Hematopoietic multipotent progenitor cell (in vitro differentiated cells): ENCODE data around the gene AMIGO1. TPM values are rescaled to one million over a fixed set of nuclear protein-coding genes. Genes with fewer than 3 reads are reported as not detected.
A peak's percentile ranks its signal among the peaks of the same experiment; 100 is the strongest.

Experiments used
- DNase-seq, 3 donors: peaks; one replicate each; pipeline ENCODE4 v3.0.0-alpha.2; 2011 to 2015; ENCODE audit warnings: low read depth in 2 of 3, low spot score in 2 of 3
- total RNA-seq: library from RNA; depleted of rRNA; stranded (reverse); fragments of >200 nt; gene quantifications from one replicate; pipeline ENCODE4 v1.2.3, GENCODE V29; 2012

The AMIGO1 gene
- total RNA-seq, 1 donor: 1.1 TPM

DNA sequence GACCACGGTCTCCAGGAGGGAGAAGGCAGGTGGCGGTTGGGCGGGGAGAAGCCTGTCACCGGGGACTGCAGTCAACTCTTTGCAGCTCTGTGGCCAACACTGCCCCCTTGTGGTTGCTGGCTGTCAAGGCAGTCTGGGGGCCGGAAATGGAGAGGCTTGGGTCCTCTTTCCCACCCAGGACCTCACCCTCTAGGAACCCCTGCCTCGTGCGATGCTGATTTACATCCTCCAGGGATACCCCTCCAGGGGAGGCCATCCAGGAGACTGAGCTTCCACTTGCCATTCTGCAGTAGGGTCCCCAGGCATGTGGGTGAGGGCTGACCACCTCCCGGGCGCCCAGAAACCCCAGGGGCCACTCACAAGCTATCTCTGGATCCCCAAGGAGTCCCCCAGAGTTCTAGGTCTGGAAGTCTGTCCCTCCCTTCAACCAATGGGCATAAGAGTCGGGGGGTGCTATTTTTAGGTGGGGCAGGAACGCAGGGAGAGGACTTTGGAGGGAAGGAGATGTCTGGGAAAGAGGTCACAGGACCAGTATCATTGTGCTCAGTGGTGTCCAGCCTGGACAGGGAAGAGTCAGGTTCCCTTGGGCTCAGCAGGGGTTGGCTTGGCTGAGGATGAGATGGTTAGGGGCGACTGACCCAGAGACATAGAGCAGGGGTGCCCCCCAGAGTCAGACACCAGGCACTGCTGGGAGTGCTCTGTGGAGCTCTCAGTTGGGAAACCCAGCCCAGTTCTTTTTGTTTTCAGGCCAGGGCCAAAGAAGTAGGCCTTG lies 23.0 kb upstream of the AMIGO1 start:
- DNase-seq: peak; percentile 71 to 88 (median 82)

DNA sequence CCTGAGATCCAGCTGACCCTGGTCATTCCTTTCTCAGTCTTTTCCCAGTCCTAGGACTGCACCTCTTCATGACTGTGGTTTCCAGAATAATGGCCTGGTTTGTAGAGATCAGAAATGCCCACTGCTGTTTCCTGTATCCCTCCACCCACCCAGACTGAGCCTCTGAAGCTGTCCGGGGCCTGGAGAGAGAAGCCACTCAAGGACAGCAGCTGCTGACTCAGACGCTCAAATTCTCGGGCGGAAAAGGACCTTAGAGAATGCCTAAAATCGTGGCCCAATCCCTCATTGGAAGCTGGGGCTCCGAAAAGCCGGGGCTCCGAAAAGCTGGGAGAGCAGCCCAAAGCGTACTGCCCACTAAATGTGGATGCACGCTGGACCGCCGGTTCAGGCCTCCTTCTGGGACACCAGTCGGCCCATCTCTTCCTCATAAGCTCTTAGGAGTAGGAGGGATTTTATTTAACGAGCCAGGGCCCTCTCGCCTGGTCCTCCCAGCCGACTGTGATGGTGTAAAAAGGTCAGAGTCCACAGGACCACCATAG lies 22.4 kb upstream of the AMIGO1 start:
- DNase-seq: no peak

DNA sequence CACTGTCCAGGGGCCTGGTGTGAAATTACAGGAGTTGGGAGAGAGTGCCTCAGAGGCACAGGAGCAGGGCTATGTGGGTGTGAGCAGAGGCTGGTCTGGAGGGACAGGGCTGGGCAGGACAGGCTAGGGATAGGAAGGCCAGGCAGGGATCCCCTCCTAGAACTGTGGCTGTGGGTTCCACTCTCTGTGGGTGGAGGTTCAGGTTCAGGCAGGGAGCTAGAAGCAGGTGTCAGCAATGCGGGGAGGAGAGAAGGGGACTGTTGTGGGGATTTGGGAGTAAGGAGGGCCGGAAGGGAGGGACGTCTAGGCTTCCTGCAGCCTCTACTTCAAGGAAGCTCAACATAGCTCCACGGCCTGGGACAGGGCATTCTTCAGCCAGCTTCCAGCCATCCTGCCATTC lies 21.9 kb upstream of the AMIGO1 start:
- no peak for DNase-seq

DNA sequence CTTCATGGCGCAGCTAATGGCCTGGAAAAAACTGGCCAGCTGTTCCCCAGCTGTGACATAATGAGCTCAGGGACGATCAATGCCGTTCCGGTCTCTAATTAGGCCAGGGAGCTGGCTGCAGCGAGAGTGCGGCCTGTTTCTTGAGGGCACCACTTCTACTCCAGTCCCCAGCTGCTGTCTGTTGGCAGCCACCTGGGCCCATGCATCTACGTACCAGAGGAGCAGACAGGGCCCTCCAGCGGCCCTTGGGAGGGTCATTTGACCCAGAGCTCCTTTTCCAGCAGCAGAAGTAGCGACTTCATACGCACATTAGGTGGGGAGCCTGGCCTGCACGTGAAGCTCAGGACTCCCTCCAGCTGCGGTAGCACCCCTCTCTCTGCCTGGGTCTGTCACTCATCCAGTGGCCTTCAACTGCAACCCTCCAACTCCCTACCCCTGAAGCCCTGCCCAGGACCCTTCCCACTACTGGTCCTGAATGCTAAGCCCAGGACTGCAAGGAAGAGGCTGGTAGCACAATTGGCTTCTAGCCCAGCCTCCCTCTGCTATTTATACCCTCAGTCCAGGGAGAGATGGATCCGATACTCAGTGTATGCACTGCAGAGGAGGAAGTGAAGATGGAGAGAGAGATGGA lies 21.0 kb upstream of the AMIGO1 start:
- no peak for DNase-seq

DNA sequence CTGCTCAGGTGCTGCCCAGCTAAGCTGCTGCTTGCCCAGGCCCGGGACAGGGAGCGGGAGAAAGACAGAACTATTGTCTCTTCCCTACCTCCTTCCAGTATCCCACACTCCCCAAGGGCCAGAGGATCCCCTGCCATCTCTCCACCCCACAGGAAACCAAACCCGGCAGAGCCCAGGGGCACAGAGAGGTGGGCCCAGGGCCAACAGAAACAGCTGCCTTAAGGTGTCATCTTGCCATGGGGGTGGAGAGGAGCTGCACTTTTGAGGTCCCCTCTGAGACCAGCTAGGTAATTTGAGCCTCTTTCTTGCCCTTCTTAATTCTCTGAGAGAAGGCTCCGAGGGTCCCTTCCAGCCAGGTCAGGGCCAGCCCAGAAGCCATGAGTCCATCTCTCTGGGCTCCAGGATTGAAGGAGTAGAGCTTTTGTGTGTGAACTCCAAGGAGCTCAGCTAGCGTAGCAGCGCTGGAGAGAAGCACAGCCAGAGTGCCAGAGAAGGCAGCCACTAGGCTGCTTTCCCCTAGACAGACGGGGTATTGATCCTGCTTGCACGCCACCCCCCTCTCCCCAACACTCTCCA lies 20.4 kb upstream of the AMIGO1 start:
- no peak for DNase-seq

DNA sequence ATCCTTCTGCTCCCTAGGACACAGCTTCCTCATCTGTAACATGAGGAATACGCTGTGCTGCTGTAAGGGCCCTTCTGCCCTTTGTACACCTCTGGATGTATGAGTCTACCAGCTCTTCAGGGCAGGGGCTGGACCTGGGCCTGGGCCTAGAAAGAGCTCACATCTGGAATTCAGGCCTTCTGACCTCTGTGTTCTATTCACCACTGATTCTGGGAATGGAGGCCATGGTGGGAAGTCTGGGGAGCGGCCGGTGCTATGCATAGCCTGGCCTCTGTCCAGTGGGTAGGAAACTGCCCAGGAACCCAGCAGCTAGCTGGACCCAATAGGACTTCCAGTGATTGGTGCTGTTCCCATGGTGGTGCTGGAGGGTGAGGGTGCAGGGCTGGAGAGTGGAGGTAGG lies 19.2 kb upstream of the AMIGO1 start:
- DNase-seq: no peak

DNA sequence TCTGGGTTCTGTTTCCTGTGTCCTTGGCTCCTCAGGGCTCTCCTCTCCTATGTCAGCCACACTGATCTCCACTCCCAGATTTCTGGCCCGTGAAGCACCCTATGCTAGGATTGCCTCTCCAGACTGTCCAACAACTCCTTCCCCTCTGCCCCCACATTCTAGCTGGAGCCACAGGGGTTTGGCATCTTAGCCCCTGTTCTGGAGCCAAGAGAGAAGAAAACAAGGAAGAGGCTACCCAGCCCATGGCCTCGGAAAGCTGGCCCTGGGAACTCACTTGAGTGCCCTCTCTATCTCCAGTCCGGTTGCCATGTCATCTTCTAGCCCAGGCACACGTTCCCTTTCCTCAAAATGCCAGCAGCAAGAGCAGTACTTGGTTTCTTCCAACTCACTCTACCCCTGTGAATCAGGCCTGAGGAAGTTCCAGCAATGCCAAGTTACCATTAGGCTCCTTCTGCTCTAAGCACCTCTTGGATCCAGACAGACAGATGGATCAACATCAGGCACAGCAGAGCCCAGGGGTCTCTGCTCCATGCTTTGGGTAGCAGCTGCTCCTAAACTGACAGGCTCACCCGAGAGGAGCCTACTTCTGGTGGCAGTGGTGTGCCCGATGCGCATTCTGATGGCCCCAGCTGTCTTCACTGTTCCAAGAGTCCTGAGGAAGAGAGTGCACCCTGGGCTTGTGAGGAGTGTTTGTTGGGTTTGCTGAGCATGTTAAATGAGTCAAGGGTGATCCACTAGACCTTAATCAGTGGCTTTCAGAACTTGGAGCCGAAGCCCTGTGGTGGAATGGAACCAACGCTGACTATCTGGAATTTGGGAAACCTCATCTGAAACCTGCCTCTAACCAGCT lies 18.5 kb upstream of the AMIGO1 start:
- no peak for DNase-seq

DNA sequence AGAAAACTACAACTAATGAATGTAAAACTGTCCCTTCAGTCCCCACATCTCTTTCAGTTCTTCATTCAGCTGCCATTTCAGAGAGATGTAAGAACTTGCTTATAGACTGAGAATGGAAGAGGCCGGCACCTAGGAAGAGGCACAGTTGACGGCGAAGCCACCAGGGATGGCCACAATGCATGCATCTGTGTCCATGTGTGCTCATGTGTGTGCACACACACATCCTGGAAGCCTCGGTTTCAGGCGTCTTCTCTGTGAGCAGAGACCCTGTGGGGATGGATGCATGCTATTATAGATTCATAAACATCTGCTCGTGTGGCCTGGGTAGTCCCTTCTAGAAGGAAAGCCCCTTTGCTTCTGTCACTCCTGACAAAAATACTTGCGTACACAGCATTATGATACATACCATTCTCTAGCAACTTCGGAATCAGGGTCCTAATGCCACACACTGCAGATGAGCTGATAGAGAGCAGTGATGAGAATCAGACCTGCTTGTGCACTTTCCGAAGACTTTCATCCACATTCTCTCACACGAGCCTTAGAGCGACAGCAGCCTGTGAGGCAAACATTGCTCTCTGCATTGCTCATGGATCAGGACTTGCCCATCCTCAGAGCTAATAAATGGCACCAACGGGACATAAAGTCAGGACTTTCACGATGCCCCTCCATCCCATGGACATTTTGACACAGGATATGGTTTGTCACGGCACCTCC lies 17.7 kb upstream of the AMIGO1 start:
- no peak for DNase-seq

DNA sequence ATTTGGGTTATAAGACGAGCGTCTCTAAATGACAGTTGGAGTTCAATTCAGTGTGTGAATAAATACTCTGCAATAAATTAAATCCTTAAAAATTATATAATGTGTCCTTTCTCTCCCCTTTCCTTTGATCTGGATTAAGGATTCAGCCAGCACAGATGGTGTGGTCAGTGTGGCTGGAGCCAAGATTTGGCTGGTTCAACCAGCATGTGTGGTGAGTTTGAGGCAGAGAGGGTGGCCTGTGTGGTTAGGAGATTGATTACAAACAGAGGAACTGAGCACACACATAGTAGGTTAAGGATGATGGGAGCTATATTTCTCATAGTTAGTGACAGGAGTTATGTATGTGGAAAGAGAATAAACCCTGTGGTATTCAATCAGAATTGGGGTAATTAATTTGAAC lies 14.2 kb upstream of the AMIGO1 start:
- DNase-seq: no peak

DNA sequence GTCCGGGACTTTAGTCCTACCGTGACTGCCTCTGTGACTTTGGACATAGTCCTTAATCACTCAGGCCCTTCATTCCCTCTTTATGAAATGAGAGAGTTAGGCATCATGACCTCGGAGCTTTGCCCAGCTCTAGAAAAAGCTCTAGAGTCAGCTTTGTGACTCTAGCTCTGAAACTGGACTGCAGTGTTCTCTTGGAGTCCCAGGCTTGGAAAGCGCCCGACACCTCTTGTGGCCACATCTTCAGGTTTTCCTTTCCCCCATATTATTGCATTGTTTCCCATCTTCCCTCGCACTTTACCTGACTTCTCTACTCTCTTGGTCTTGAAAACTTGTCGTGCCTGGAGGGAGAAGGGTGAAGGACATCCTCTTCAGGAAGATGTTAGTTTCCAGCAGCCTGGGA lies 12.5 kb upstream of the AMIGO1 start:
- DNase-seq: no peak

DNA sequence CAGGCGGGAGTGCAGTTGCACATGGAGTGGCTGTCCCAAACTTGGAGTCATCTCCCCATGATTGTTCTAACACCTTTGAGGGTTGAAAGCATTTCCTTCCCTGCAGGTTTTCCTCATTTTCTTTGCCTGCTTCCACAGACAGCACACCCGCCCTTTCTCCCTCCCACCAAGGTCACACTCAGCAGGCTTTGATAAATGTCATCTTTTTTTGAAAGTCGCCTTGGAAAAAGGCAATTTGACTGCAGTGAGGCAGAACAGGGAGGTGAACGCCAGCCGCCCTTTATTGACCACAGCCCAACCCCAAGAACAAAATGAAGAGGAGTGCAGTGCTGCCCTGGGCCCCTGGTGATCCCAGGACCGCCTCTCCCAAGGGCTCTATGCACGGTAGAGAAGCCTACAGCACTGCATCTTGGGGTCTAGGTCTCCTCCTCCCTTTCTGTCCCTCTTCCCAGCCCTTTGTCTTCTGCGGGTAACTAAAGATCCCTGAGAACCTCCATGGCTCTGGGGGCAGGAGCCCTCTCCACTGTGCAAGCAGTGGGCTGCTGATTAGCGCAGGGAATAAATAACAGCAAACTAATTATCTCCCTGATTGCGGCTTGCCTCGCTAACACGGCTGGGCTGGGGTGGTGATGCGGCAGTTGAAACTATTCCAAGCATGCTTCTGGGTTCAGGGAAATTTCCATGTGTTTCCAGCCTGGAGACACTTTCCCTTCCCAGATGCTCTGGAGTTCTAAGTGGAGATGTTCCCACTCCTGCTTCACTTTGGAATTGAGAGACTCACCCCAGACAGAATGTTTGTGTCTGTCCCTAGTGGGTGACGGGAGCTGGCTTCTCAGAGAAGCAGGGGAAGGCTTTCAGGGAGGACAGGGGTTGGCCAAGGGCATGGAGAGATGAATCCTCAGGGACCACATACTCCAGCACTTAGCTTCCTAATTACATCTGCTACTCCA lies 11.8 kb upstream of the AMIGO1 start:
- DNase-seq: no peak

DNA sequence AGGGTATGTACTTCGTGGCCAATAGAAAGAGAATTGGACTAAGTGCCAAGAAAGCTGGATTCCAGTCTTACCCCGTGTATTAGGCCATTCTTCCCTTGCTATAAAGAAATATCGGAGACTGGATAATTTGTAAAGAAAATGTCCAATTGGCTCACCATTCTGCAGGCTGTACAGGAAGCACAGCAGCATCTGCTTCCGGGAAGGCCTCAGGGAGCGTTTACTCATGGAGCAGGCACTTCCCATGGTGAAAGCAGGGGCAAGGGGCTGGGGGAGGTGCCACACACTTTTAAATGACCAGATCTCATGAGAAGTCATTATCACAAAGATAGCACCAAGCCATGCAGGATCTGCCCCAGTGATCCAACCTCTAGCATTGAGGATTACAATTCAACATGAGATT lies 7.8 kb upstream of the AMIGO1 start:
- no peak for DNase-seq

DNA sequence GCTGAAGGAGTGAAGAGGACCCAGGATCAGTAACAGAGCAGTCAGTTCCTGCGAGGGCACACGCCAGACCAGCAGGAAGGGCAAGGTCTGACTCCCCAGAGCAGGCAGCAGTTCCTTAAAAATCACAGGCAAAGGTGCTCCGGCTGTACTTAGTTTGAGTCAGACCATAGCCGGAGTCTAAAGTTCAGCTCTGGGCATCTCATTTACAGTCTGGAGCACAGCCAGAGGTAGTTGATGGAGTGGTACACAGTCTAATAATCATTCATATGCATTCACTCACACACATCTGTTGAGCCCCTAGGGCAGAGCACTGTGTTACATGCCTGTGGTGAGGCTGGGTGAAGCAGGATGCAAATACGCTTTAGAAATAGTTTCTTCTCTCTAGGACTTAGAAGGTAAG lies 7.3 kb upstream of the AMIGO1 start:
- DNase-seq: no peak

DNA sequence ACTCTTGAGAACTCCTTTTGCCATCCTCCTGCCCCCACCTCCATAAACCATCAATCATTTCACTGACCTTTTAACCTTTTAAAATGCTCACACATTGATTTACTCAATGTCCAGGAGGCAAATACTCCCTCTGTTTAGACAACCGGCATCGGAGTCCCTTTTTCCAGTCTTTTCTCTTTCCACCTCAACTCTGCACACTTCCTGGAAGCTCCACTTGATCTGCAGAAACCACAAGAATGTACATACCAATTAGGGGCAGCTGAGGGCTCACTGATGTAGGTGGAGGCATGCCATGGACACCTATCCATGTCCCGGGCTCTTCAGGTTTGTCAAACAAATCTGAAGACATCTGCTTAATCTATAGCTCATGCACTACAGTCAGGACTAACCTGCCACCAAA lies 5.3 kb upstream of the AMIGO1 start:
- no peak for DNase-seq

DNA sequence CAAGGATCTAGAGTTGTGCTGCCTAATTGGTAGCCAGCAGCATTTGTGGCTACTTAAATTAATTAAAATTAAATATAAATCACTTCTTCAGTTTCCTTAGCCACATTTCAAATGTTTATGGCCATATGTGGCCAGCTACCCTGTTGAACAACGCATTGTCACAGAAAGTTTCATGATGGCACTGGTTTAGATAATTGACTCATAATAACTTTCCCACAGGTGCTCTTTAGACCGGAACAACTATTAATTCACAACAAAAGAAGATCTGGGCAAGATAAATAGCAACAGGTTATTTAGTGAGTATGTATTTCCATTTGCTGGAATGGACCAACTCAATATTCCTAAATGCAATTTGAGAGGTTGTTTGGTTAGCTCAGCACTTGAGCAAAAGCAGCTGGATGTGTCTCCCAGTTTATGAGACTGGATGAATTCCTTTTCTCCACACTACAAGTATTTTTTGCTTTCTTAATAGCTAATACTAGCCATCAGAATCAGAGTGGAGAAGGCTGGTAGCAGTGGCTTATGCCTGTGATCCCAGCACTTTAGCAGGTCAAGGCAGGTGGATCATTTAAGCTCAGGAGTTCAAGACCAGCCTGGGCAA lies 3.7 kb upstream of the AMIGO1 start:
- no peak for DNase-seq

DNA sequence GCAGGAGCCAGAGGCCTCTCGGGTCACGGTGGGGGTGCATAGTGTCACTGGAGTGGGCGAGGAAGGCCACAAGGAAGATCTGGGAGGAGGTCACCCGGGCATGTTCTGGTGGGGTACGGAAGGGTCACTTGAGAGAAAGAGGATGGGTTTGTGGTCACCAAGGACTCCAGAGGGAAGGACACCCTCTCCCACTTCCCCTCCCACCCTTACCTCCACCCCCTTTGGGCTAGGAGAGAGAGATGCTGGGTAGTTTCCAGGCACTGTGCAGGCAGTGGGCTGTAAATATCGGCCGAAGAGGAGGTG lies 703 bp downstream of the AMIGO1 start:
- DNase-seq: no peak

DNA sequence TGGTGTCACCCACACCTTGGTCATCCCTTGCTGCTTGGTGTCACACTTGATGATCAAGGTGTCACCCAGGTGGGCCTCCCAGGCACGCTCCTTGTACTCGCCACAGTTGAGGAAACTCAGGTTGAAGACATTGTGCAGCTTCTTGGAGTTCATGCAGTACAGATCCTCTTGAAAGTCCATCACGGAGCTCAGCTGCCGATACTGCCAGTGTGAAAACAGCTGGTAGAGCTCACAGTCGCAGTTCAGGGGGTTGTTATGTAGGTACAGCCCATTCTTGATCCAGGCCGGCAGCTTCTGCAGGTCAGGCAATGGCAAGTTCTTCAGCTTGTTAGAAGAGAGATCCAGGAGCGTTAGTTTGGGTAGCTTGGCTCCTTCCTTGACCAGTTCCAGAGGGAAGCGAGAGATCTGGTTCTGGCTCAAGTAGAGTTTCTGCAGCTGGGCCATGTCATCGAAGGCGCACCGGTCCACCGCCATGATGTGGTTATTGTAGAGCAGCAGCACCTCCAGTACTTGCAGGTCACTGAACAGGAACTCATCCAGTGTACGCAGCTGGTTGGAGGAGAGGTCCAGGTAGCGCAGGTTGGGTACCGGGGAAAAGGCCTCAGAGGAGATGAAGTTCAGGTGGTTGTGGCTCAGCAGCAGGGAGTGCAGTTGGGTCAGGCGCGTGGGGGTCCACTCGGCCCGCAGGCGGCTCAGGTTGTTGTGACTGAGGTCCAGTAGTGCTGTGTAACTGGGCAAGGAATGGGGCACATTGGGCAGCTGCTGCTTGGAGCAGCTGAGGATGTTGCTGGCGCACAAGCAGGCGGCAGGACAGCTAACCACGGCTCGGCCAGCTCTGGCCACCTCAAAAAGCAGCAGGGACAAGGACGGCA lies 1.3 kb downstream of the AMIGO1 start:
- DNase-seq: no peak

DNA sequence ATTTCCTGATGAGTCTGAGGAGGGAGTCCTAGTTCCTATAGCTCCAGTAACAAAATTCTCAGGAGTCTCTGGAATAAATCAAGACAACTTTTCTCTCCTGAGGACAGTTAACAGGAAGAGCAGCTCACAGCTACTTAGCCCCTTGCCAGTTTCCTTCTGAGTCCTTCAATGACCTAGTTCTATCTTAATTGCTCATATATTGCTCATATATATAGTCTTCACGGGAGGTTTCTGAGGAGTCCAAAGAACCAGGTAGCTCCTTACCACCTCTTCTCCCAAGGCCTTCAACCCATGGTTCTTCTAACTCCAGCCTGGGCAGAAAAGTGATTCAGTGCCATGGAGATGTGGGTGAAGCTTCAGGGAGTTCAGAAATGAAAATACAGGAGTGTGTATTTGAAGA lies 4.6 kb downstream of the AMIGO1 start:
- no peak for DNase-seq
